Measurements from ENCODE around the gene JMJD1C. TPM values are rescaled to one million over a fixed set of nuclear protein-coding genes. Genes with fewer than 3 reads are reported as not detected.
A peak's percentile ranks its signal among the peaks of the same experiment; 100 is the strongest.

JMJD1C gene
- total RNA-seq, 1 experiment from 2014 or later, result 180 TPM

DNA sequence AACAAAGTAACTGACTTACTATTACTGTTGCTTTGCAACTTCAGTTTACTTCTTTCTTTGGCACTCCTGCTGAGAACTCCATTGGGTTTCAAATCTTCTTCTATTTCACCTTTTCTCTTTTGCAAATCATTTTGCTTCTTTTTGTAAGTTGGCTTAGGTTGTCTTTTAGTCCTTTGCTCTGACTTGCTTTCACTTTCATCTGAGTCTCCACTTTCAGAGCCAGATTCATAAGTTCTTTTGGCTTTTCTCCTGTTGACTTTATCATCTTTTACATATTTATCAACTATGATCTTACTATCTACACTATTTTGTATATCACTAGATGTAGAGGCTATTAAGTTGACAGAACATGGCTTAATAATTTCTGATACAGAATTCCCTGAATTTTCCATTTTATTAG, 259.2 kb downstream of the JMJD1C start (continued):
- no peak for TF ChIP-seq TP53 (CRISPR knock-in tag; IDR thresholded peaks at IDR 0.05)
- no peak for TF ChIP-seq SMAD3 (CRISPR knock-in tag; IDR thresholded peaks at IDR 0.05; ENCODE audit: borderline replicate concordance)
- TF ChIP-seq NR2C2 (CRISPR knock-in tag; IDR thresholded peaks at IDR 0.05), result no peak
- no peak for TF ChIP-seq FOXJ3 (CRISPR knock-in tag; IDR thresholded peaks at IDR 0.05; ENCODE audit: borderline replicate concordance)
- TF ChIP-seq GTF2I (CRISPR knock-in tag; conservative IDR thresholded peaks at IDR 0.05), result no peak
- TF ChIP-seq, protein P1, sequence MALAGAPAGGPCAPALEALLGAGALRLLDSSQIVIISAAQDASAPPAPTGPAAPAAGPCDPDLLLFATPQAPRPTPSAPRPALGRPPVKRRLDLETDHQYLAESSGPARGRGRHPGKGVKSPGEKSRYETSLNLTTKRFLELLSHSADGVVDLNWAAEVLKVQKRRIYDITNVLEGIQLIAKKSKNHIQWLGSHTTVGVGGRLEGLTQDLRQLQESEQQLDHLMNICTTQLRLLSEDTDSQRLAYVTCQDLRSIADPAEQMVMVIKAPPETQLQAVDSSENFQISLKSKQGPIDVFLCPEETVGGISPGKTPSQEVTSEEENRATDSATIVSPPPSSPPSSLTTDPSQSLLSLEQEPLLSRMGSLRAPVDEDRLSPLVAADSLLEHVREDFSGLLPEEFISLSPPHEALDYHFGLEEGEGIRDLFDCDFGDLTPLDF (CRISPR knock-in tag; IDR thresholded peaks at IDR 0.05), result no peak
- TF ChIP-seq HMGA2 (CRISPR knock-in tag; IDR thresholded peaks at IDR 0.05), result no peak

DNA sequence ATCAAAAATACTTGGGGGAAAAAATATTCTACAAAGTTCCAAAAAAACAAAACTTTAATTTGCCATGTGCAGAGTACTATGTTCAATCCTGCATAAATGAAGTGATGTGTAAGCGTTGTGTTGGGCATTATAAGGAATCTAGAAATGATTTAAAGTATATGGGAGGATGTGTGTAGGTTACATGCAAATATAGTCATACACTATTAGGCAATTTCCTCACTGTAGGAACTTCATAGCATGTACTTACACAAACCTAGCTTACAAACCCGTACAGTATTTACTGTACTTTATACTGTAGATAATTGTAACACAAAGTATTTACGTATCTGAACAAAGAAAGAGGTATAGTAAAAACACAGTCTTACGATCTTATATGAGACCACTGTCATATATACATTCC, 260.4 kb downstream of the JMJD1C start:
- Mint-ChIP-seq H3K4me1 (peaks cover 81% of the 10 kb centered on the region), H3K4me3 (no peak overlapping the region), H3K9me3 (no peaks in the 10 kb centered on the region), H3K27me3 (ENCODE audit: low read depth) (no peaks in the 10 kb centered on the region), H3K27ac (peak overlapping the region; percentile 9; the same call in 1 of the 2 replicates), H3K36me3 (peaks cover 43% of the 10 kb centered on the region)
- no peak for DNase-seq (ENCODE audit: low spot score)
- POLR2A ChIA-PET, result no interaction called here
- TF ChIP-seq ZNF219 (CRISPR knock-in tag; IDR thresholded peaks at IDR 0.05; ENCODE audit: borderline replicate concordance) (no peak), TCF7 (CRISPR knock-in tag; IDR thresholded peaks at IDR 0.05; ENCODE audit: low read depth) (no peak), ZNF263 (CRISPR knock-in tag; IDR thresholded peaks at IDR 0.05; ENCODE audit: low read depth) (no peak), ZNF416 (CRISPR knock-in tag; IDR thresholded peaks at IDR 0.05) (no peak), FOXK1 (CRISPR knock-in tag; IDR thresholded peaks at IDR 0.05) (no peak), MXD4 (CRISPR knock-in tag; IDR thresholded peaks at IDR 0.05; ENCODE audit: borderline replicate concordance) (no peak), OVOL2 (CRISPR knock-in tag; IDR thresholded peaks at IDR 0.05; ENCODE audit: borderline replicate concordance) (no peak), ZNF423 (CRISPR knock-in tag; IDR thresholded peaks at IDR 0.05) (no peak), ZNF232 (CRISPR knock-in tag; IDR thresholded peaks at IDR 0.05) (no peak), CREB1 (CRISPR knock-in tag; IDR thresholded peaks at IDR 0.05) (no peak)
- TF ChIP-seq, protein P2, sequence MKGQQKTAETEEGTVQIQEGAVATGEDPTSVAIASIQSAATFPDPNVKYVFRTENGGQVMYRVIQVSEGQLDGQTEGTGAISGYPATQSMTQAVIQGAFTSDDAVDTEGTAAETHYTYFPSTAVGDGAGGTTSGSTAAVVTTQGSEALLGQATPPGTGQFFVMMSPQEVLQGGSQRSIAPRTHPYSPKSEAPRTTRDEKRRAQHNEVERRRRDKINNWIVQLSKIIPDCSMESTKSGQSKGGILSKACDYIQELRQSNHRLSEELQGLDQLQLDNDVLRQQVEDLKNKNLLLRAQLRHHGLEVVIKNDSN (CRISPR knock-in tag; IDR thresholded peaks at IDR 0.05), result no peak
- TF ChIP-seq, protein P3, sequence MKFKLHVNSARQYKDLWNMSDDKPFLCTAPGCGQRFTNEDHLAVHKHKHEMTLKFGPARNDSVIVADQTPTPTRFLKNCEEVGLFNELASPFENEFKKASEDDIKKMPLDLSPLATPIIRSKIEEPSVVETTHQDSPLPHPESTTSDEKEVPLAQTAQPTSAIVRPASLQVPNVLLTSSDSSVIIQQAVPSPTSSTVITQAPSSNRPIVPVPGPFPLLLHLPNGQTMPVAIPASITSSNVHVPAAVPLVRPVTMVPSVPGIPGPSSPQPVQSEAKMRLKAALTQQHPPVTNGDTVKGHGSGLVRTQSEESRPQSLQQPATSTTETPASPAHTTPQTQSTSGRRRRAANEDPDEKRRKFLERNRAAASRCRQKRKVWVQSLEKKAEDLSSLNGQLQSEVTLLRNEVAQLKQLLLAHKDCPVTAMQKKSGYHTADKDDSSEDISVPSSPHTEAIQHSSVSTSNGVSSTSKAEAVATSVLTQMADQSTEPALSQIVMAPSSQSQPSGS (CRISPR knock-in tag; IDR thresholded peaks at IDR 0.05; ENCODE audit: borderline replicate concordance, low read depth), result no peak
- TF ChIP-seq, protein P4, sequence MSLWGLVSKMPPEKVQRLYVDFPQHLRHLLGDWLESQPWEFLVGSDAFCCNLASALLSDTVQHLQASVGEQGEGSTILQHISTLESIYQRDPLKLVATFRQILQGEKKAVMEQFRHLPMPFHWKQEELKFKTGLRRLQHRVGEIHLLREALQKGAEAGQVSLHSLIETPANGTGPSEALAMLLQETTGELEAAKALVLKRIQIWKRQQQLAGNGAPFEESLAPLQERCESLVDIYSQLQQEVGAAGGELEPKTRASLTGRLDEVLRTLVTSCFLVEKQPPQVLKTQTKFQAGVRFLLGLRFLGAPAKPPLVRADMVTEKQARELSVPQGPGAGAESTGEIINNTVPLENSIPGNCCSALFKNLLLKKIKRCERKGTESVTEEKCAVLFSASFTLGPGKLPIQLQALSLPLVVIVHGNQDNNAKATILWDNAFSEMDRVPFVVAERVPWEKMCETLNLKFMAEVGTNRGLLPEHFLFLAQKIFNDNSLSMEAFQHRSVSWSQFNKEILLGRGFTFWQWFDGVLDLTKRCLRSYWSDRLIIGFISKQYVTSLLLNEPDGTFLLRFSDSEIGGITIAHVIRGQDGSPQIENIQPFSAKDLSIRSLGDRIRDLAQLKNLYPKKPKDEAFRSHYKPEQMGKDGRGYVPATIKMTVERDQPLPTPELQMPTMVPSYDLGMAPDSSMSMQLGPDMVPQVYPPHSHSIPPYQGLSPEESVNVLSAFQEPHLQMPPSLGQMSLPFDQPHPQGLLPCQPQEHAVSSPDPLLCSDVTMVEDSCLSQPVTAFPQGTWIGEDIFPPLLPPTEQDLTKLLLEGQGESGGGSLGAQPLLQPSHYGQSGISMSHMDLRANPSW (CRISPR knock-in tag; conservative IDR thresholded peaks at IDR 0.05; ENCODE audit: low read depth), result no peak
- CTCF ChIA-PET, result interaction anchor here (1.1 kb wide), 1 partner anchor 515 kb away, joined by 5 read pairs; no protein-coding TSS in a partner anchor
- no peak for ATAC-seq
